OCI-LY7 (cell line): ENCODE results near the gene RAMP3. TPM values are rescaled to one million over a fixed set of nuclear protein-coding genes. Genes with fewer than 3 reads are reported as not detected.

ENCODE experiments used
- BruUV-seq: library from RNA; stranded (reverse); fragments of 400-500 nt; replicated peaks from 2 replicates; lab custom pipeline; 2021; lab: Mats Ljungman, UMichigan
- CTCF ChIA-PET: fragments of 300-600 bp; sonication (Branson Sonifier 250); formaldehyde crosslinking; loops from one replicate; lab custom pipeline; 2022; ENCODE audit warnings: antibody characterized with exemption; ENCODE audit not compliant: unreplicated experiment; lab: Charles Lee
- POLR2A ChIA-PET: fragments of 300-600 bp; sonication (Branson Sonifier 250); formaldehyde crosslinking; loops from one replicate; lab custom pipeline; 2022; ENCODE audit warnings: antibody characterized with exemption; lab: Charles Lee
- DNase-seq: peaks from one replicate; pipeline ENCODE4 v3.0.0-alpha.2; 2015; ENCODE audit warnings: low spot score
- H2AFZ ChIP-seq: fragments of 200-600 bp; sonication (generic), shearing (Covaris generic); 2 replicates; pipeline ENCODE4 v1.6.1; 2014; ENCODE audit warnings: mild to moderate bottlenecking, antibody characterized with exemption, low read length, moderate library complexity
- H3K27ac ChIP-seq: fragments of 200-600 bp; sonication (generic); 2 replicates; pipeline ENCODE4 v1.5.1; 2014; ENCODE audit warnings: mixed run types, low read depth, mild to moderate bottlenecking, moderate library complexity, low read length, inconsistent platforms; ENCODE audit not compliant: poor library complexity, severe bottlenecking
- H3K36me3 ChIP-seq: fragments of 200-600 bp; sonication (generic); 2 replicates; pipeline ENCODE4 v1.6.1; 2014; ENCODE audit warnings: mild to moderate bottlenecking, antibody characterized with exemption, low read length, moderate library complexity, mixed read lengths; ENCODE audit not compliant: insufficient read depth
- H3K4me1 ChIP-seq: fragments of 200-600 bp; sonication (generic); 2 replicates; pipeline ENCODE4 v1.5.1; 2014; ENCODE audit warnings: mild to moderate bottlenecking, low read length; ENCODE audit not compliant: insufficient read depth, poor library complexity, severe bottlenecking
- H3K4me2 ChIP-seq: fragments of 200-600 bp; sonication (generic); 2 replicates; pipeline ENCODE4 v1.6.1; 2014; ENCODE audit warnings: mild to moderate bottlenecking, low read length
- H3K4me3 ChIP-seq: fragments of 200-600 bp; sonication (generic); 2 replicates; pipeline ENCODE4 v1.5.1; 2014; ENCODE audit warnings: mild to moderate bottlenecking, low read depth, low read length; ENCODE audit not compliant: poor library complexity, severe bottlenecking
- H3K79me2 ChIP-seq: fragments of 200-600 bp; sonication (generic); 2 replicates; pipeline ENCODE4 v1.6.1; 2016; ENCODE audit warnings: low read depth, mild to moderate bottlenecking, low read length, moderate library complexity, mixed read lengths; ENCODE audit not compliant: insufficient read depth
- H3K9me2 ChIP-seq: fragments of 200-600 bp; sonication (generic); 2 replicates; pipeline ENCODE4 v1.6.1; 2016; ENCODE audit warnings: mild to moderate bottlenecking, low read length, mixed read lengths; ENCODE audit not compliant: insufficient read depth
- H3K9me3 ChIP-seq: fragments of 200-600 bp; sonication (generic); 2 replicates; pipeline ENCODE4 v1.6.1; 2014; ENCODE audit warnings: mild to moderate bottlenecking, mixed run types, low read length, mixed read lengths
- H4K20me1 ChIP-seq: fragments of 200-600 bp; sonication (generic); 2 replicates; pipeline ENCODE4 v1.6.1; 2014; ENCODE audit warnings: mild to moderate bottlenecking, antibody characterized with exemption, low read length, moderate library complexity, mixed read lengths; ENCODE audit not compliant: insufficient read depth
- CTCF ChIP-seq: fragments of 200-600 bp; sonication (generic); conservative IDR thresholded peaks from 2 replicates; pipeline ENCODE4 v1.5.1; 2014; ENCODE audit warnings: mild to moderate bottlenecking, antibody characterized with exemption, low read length, moderate library complexity, mixed read lengths
- EZH2phosphoT487 ChIP-seq: fragments of 200-600 bp; sonication (generic); IDR thresholded peaks from 2 replicates; pipeline ENCODE4 v1.6.1; 2018; ENCODE audit warnings: low read depth, borderline replicate concordance, mild to moderate bottlenecking, mixed run types, antibody characterized with exemption, low read length, moderate library complexity, mixed read lengths
- intact Hi-C: fragments of 100-400 bp; cut with micrococcal nuclease; formaldehyde crosslinking; loops from one replicate; pipeline ENCODE4 v1.10.0; 2022; ENCODE audit not compliant: unreplicated experiment
- total RNA-seq, 2 experiments: library from RNA; depleted of rRNA in 1 of 2; stranded (reverse); fragments of >200 nt in 1 of 2; shearing (Covaris generic) in 1 of 2; gene quantifications; 2 replicates each; pipeline ENCODE4 v1.2.3, GENCODE V29; 2014 to 2022

The RAMP3 gene
- total RNA-seq, 2 experiments from 2014 or later = not detected

GRCh38 chr7:45216622-45217165, 59.1 kb downstream of the RAMP3 start:
- Histone ChIP-seq H3K4me3 (no peak overlapping the region), H3K79me2 (no peaks in the 10 kb centered on the region), H4K20me1 (no peaks in the 10 kb centered on the region; the same call in 1 of the 2 replicates), H3K4me2 (no peak overlapping the region), H3K9me2 (no peaks in the 10 kb centered on the region), H3K36me3 (no peaks in the 10 kb centered on the region), H3K4me1 (no peaks in the 10 kb centered on the region), H2AFZ (no peak overlapping the region), H3K27ac (no peak overlapping the region), H3K9me3 (no peaks in the 10 kb centered on the region)
- no TSS peak for BruUV-seq
- DNase-seq = no peak
- CTCF ChIA-PET = no interaction called here
- TF ChIP-seq EZH2phosphoT487 (no peak), CTCF (no peak)
- POLR2A ChIA-PET = no interaction called here
- intact Hi-C loops = no loop called here

- Histone ChIP-seq H2AFZ (no peak overlapping the region), H3K4me3 (no peak overlapping the region), H3K36me3 (no peaks in the 10 kb centered on the region), H4K20me1 (no peaks in the 10 kb centered on the region; the same call in 1 of the 2 replicates), H3K27ac (no peak overlapping the region), H3K4me1 (no peaks in the 10 kb centered on the region), H3K4me2 (no peak overlapping the region), H3K79me2 (no peaks in the 10 kb centered on the region), H3K9me3 (no peaks in the 10 kb centered on the region), H3K9me2 (no peaks in the 10 kb centered on the region)
- DNase-seq = no peak
- intact Hi-C loops = no loop called here
- TF ChIP-seq CTCF (0 out of 2 replicates have a peak, but pooled peaks have one; percentile 23), EZH2phosphoT487 (no peak)
- ChIA-PET CTCF (no interaction called here), POLR2A (no interaction called here)
- no TSS peak for BruUV-seq
These were observed 59.8 kb downstream of the RAMP3 start for GRCh38 chr7:45217358-45217757.

GRCh38 chr7:45219130-45219529, 61.5 kb downstream of the RAMP3 start:
- no peak overlapping the region for H3K4me2 ChIP-seq
- H4K20me1 ChIP-seq = no peaks in the 10 kb centered on the region; the same call in 1 of the 2 replicates
- H2AFZ ChIP-seq = no peak overlapping the region
- no peaks in the 10 kb centered on the region for H3K4me1 ChIP-seq
- H3K4me3 ChIP-seq = no peak overlapping the region
- intact Hi-C loops = no loop called here
- H3K79me2 ChIP-seq = no peaks in the 10 kb centered on the region
- no TSS peak for BruUV-seq
- H3K9me2 ChIP-seq = no peaks in the 10 kb centered on the region
- DNase-seq = no peak
- no peak overlapping the region for H3K27ac ChIP-seq
- TF ChIP-seq CTCF = no peak
- TF ChIP-seq EZH2phosphoT487 = no peak
- H3K9me3 ChIP-seq = no peaks in the 10 kb centered on the region
- CTCF ChIA-PET = no interaction called here
- POLR2A ChIA-PET = no interaction called here
- H3K36me3 ChIP-seq = no peaks in the 10 kb centered on the region
